WI38 (cell line): ENCODE measurements around the gene VWCE.

ENCODE experiments used
- H3K4me3 ChIP-seq: 2 replicates; pipeline ENCODE4 v1.5.1; 2011; ENCODE audit warnings: low read depth, mild to moderate bottlenecking, control low read depth, low read length
- TF ChIP-seq, protein P1 (sequence below): IDR thresholded peaks from 2 replicates; pipeline ENCODE4 v1.5.1; 2012; ENCODE audit warnings: low read depth, mild to moderate bottlenecking, control low read depth, low read length

The VWCE gene

DNA sequence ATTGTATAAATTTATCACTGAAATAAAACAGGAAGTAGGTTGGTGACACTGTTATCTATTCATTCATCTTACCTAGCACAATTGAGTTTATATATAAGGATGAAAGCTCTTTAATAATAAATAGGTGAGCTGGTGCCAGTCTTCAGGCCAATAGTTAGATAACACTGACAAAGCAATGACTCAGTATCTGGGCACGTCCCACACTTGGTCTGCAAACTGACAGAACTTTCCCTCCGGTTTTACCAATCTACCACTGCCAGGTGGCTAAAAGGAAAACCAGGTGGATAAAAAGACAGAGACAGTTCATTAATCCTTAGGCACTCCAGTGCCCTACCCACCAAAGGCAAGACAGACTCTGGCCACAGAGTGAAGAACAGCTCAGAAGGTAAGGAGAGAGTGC is 20.1 kb upstream of the VWCE start:
- no peak overlapping the region for H3K4me3 ChIP-seq
- TF ChIP-seq, protein P1, sequence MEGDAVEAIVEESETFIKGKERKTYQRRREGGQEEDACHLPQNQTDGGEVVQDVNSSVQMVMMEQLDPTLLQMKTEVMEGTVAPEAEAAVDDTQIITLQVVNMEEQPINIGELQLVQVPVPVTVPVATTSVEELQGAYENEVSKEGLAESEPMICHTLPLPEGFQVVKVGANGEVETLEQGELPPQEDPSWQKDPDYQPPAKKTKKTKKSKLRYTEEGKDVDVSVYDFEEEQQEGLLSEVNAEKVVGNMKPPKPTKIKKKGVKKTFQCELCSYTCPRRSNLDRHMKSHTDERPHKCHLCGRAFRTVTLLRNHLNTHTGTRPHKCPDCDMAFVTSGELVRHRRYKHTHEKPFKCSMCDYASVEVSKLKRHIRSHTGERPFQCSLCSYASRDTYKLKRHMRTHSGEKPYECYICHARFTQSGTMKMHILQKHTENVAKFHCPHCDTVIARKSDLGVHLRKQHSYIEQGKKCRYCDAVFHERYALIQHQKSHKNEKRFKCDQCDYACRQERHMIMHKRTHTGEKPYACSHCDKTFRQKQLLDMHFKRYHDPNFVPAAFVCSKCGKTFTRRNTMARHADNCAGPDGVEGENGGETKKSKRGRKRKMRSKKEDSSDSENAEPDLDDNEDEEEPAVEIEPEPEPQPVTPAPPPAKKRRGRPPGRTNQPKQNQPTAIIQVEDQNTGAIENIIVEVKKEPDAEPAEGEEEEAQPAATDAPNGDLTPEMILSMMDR, result no peak

DNA sequence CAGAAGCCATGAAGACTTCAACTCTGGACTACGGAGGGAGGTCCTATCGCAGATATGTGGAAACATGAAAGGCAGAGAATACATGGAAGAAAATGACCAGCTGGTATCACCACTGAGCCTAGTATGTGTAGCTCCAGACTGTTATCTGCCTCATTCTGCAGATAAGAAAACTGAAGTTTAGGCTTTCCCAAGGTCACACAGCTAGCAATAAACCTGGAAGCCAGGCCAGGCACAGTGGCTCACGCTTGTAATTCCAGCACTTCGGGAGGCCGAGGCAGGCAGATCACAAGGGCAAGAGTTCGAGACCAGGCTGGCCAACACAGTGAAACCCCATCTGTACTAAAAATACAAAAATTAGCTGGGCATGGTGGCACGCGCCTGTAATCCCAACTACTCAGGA is 15.6 kb upstream of the VWCE start:
- no peak overlapping the region for H3K4me3 ChIP-seq
- TF ChIP-seq, protein P1, result no peak

DNA sequence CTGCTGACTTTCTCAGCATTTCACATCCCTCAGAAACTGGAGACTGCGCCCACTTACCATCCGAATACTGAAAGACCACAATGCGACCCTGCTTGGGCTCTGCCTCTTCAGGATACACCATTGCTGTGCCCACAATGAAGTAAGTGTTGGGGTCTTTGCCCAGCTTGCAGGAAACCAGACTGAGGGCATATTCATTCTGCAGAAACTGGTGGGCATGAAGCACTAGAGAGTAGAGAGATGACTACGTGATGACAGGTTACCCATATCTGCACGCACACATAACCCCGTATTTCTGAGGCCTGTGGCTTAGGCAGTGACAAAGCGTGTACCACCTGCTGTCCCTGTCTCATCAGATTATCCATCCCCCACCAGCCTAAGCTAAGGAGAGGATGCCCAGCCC is 14.6 kb upstream of the VWCE start:
- no peak overlapping the region for H3K4me3 ChIP-seq
- TF ChIP-seq, protein P1, result no peak

DNA sequence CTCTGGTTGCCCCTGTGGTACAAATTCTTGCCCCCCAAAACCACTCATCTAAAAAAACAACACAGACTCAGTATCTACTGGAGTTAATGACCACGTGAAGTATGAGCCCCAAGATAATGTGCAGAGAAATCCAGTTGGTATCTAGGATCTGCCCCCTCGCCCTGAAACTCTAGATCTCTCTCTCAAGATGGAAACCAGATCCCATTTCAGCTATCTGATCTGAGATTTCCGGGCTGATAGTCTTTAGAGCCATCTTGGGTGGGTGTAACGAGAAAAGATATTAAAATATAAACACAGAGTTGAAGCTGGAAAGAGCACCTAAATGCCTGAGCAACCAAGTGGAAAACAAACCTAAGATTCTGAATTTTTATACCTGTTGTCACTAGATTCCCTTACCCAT is 14.0 kb upstream of the VWCE start:
- H3K4me3 ChIP-seq, result no peak overlapping the region
- TF ChIP-seq, protein P1, result no peak

DNA sequence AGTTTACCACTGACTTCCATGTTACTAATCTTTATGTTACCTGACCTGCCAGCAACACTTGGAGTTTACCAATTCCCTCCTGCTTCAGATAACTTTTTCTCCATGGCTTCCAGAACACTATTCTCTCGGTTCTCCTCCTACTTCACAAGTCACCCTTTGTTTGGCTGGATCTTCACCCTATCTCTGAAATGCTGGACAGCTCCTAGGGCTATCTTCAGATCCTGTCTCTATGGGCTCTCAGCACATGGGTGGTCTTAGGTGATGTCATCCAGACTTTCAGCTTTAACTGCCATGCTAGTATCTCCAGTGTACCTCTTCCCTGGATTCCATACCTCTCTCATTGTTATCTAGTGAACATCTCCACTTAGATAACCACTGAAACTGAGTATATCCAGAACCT is 12.2 kb upstream of the VWCE start:
- no peak overlapping the region for H3K4me3 ChIP-seq
- TF ChIP-seq, protein P1, result no peak

DNA sequence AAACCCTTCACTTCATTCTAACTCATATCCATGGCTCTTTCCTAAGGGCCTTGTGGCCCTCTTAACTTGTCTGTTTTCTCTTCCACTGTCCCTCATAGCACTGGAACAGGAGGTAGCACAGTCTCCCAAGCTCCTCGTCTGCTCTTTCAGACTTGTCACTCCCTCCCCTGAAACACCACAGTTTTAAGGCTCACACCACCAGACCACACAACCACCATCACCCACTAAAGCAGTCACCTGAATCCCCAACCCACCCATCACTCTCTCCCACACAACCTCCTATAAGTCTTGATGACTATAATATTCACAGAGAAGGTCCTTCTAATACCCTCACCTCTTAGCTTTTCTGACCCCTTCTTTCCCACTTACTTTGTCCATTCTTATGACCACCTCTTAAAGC is 11.1 kb upstream of the VWCE start:
- no peak overlapping the region for H3K4me3 ChIP-seq
- TF ChIP-seq, protein P1, result no peak

DNA sequence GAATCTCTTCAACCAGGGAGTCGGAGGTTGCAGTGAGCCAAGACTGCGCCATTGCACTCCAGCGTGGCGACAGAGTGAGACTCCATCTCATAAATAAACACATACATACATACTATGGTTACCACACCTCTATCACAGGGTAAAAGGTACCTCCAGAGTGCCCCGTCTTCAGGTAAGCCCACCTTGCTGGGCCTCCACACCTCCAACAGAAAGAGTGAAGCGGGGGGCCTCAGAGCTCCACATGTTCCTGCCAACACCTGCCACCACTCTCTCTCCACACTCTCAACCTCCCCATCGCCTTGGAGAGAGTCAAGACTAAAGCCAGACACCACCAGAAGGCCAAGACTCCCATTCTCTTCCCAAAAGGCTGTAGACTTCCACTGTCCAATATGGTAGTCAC is 10.3 kb upstream of the VWCE start:
- no peak overlapping the region for H3K4me3 ChIP-seq
- TF ChIP-seq, protein P1, result no peak
